ENCODE data around the gene ACSL5. TPM values are rescaled to one million over a fixed set of nuclear protein-coding genes. Genes with fewer than 3 reads are reported as not detected.

ACSL5 gene, protein sequence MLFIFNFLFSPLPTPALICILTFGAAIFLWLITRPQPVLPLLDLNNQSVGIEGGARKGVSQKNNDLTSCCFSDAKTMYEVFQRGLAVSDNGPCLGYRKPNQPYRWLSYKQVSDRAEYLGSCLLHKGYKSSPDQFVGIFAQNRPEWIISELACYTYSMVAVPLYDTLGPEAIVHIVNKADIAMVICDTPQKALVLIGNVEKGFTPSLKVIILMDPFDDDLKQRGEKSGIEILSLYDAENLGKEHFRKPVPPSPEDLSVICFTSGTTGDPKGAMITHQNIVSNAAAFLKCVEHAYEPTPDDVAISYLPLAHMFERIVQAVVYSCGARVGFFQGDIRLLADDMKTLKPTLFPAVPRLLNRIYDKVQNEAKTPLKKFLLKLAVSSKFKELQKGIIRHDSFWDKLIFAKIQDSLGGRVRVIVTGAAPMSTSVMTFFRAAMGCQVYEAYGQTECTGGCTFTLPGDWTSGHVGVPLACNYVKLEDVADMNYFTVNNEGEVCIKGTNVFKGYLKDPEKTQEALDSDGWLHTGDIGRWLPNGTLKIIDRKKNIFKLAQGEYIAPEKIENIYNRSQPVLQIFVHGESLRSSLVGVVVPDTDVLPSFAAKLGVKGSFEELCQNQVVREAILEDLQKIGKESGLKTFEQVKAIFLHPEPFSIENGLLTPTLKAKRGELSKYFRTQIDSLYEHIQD
- 6.3 TPM for total RNA-seq
- long read RNA-seq, transcript ACSL5-203 (21 exons, 3,353 nt) = major isoform, 7 of 14 reads
- long read RNA-seq, partial matches to known transcripts = 5 of 14 reads
- long read RNA-seq, other reads (novel, unspliced or antisense) = 2 of 14 reads

GRCh38 chr10:112373912-112374338 is at the start of gene ACSL5:
Gene ACSL5 (plus strand): TSS chr10:112374116. CDS start chr10:112394947, 20,831 bp downstream.
- ATAC-seq = no peak
- intact Hi-C loops (cut with micrococcal nuclease) = no loop called here
- no peak for DNase-seq

DNA sequence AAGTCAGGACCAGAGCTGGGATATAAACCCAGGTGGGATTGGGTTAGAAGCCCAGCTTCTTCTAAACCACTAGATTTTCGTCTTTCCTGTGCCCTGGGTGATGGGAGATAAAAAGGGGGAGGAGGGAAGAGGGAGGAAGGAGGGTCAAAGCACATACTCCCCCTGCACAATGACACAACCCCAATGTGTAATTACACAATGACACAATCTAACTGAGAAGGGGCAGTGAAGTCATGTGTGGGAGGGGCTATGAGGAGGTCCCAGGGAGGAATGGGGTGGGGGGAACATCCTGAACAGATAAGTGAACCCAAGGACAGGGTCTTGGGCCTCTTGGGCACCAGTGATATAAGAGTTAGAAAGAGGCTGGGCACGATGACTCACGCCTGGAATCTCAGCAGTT is 46.2 kb upstream of the ACSL5 start:
- DNase-seq (no peak), ATAC-seq (no peak)
- intact Hi-C loops (cut with micrococcal nuclease) = no loop called here

GRCh38 chr10:112330162-112330561 is 43.8 kb upstream of the ACSL5 start:
- ATAC-seq = no peak
- DNase-seq = no peak
- intact Hi-C loops (cut with micrococcal nuclease) = loop anchor here (10.0 kb wide), 1 partner anchor 105 kb away; no protein-coding TSS in a partner anchor

GRCh38 chr10:112330607-112331160 is 43.2 kb upstream of the ACSL5 start:
- ATAC-seq (no peak), DNase-seq (no peak)
- intact Hi-C loops (cut with micrococcal nuclease) = loop anchor here (10.0 kb wide), 1 partner anchor 104 kb away; no protein-coding TSS in a partner anchor

DNA sequence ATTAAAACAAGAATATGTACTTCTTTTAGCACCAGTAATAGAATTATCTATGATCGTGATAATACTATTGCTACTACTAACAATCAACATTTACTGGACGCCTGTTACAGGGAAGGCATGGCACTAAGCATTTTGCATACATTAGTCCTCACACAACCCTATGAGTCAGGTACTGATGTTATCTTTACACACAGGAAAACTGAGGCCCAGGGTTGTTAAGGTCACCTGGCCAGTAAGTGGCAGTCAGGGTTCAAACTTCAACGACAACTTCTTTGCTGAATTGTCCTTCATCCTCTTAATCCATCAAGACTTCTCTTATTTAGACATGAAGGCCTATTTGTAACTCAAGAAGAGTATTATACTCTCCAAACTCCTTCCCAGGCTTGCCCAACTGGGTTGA is 41.9 kb upstream of the ACSL5 start:
- ATAC-seq (no peak), DNase-seq (no peak)
- intact Hi-C loops (cut with micrococcal nuclease) = loop anchor here (10.0 kb wide), 1 partner anchor 103 kb away; no protein-coding TSS in a partner anchor

GRCh38 chr10:112332509-112333228 is 41.2 kb upstream of the ACSL5 start:
- DNase-seq = peak; percentile 32
- intact Hi-C loops (cut with micrococcal nuclease) = loop anchor here (10.0 kb wide), 1 partner anchor 102 kb away; no protein-coding TSS in a partner anchor
- no peak for ATAC-seq

GRCh38 chr10:112333452-112333851 is 40.5 kb upstream of the ACSL5 start:
- ATAC-seq (no peak), DNase-seq (no peak)
- intact Hi-C loops (cut with micrococcal nuclease) = loop anchor here (10.0 kb wide), 1 partner anchor 101 kb away; no protein-coding TSS in a partner anchor

GRCh38 chr10:112335111-112335867 is 38.6 kb upstream of the ACSL5 start:
- ATAC-seq (no peak), DNase-seq (no peak)
- intact Hi-C loops (cut with micrococcal nuclease) = loop anchor here (10.0 kb wide), 1 partner anchor 100 kb away; no protein-coding TSS in a partner anchor

GRCh38 chr10:112335868-112336265 is 38.0 kb upstream of the ACSL5 start:
- intact Hi-C loops (cut with micrococcal nuclease) = loop anchor here (10.0 kb wide), 1 partner anchor 99 kb away; no protein-coding TSS in a partner anchor
- no peak for ATAC-seq
- DNase-seq = no peak

DNA sequence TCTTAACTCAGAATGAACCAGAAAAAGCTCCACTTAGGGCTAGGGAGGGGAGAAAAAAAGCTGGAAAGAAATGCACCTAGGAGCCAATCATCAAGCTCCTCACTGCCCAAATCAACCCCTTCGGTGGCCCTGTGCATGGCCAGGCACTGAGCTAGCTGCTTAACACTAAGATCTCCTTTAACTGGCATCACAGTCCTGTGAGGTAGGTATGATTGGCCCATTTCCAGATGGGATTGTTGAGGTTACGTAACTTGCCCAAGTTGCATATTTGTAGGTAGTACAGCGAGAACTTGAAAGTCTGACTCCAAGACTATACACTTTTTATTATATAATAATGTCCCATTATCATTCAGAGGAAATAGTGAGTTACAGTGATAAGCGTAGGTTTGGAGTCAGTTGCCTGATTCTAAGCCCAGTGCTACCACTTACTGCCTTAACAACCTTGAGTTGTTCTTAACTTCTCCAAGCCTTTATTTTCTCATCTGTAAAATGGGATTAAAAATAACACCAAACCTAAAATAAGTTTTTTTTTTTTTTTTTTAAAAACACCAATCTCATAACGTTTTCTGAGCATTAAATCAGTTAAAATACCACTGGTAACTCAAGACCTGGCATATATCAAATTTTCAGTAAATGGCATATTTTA is 37.2 kb upstream of the ACSL5 start:
- intact Hi-C loops (cut with micrococcal nuclease) = loop anchor here (10.0 kb wide), 1 partner anchor 98 kb away; no protein-coding TSS in a partner anchor
- no peak for DNase-seq
- ATAC-seq = no peak

DNA sequence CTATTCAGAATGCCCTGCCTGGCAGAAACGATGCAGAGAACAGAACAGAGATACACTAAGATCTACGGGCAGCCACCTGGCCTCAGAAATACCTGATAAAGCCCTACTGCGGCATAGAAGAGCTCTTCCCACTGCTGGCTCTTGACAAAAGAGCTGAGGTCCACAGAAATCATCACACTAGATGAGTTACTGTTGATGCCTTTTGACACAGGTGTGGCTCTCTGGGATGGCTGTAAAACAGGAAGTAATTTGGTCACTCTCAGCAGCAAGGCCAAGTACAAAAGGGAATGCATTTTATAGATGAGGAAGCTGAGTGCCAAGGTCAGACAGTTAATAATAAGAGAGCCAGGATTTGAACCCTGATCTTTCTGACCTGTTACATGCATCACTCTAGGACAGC is 35.0 kb upstream of the ACSL5 start:
- intact Hi-C loops (cut with micrococcal nuclease) = loop anchor here (10.0 kb wide), 1 partner anchor 96 kb away; no protein-coding TSS in a partner anchor
- DNase-seq = no peak

GRCh38 chr10:112340601-112341000 is 33.3 kb upstream of the ACSL5 start:
- ATAC-seq = no peak
- intact Hi-C loops (cut with micrococcal nuclease) = no loop called here
- no peak for DNase-seq

More for the DNA sequence above, 35.0 kb upstream of the ACSL5 start:
- ATAC-seq = no peak

DNA sequence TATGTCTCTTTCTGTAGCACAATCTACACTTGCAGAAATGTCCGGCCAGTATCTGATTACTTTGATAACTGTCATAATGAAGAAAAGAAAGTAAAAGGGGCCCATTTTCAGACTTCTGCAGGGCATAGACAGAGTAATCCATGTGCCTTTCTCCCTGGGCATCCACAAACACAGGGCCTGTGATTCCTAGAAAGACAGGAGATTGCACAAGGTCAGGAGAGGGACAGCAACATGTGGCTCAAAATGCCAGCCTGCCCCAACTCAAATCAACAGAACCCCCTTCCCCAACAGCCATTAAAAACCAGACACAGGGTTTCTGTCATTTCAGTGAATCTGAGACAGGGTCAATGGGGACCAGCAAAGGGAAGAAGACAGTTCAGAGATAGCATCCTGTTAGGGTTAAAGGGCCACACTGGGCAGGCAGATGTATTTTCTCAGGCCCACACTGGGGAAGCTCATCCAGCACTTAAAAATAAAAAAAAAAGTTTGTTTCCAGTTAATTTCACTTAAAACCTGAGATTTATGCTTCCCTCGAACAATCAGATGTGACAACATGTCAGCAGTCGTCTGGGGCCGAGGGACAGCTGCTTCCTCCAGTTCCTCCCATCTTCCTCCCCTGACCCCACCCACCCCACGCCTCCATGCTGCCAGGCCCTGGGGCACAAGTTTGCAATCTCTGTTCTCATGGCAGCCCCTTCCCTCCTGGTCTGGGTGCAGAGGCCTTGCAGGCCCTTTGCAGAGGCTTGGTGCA is 30.7 kb upstream of the ACSL5 start:
- intact Hi-C loops (cut with micrococcal nuclease) = no loop called here
- ATAC-seq = no peak
- no peak for DNase-seq

GRCh38 chr10:112344261-112344660 is 29.7 kb upstream of the ACSL5 start:
- peak; percentile 71 for ATAC-seq

DNA sequence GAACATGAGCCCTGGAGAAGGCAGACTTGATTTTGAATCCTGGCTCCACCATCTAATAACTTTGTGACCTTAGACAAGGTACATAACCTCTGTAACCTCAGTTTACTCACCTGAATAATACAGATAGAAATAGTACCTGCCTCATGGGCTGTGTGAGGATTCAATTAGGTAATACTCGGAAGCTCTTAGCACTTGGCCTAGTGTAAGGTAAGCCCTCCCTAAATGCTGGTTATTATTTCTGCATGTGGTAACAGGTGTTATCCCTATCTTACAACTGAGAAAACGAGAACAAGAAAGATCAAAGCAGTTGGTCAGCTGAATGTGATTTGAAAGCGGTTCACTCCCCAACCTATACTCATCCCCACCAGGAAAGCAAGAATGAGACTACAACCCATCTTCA is 28.7 kb upstream of the ACSL5 start:
- no peak for DNase-seq
- no peak for ATAC-seq
- intact Hi-C loops (cut with micrococcal nuclease) = no loop called here

More at GRCh38 chr10:112344261-112344660, 29.7 kb upstream of the ACSL5 start:
- no peak for DNase-seq
- intact Hi-C loops (cut with micrococcal nuclease) = no loop called here

- no peak for ATAC-seq
- no peak for DNase-seq
These were observed 28.2 kb upstream of the ACSL5 start for GRCh38 chr10:112345743-112346142.

DNA sequence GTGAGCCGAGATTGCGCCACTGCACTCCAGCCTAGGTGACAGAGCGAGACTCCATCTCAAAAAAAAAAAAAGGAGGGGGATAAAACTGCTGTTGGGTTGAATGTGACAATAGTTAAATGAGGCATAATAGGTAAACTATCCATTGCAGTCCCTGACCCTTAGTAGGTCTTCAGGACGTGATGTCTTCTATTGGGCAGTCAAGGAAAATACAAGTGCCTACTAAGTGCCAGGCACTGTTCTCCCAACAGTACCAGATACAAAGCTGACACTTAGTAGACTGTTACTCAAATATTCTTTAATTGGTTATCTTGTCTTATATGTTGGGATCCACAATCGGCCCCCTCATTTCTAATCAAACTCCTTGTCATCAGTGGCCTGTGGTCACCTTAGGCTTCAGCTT is 27.1 kb upstream of the ACSL5 start:
- intact Hi-C loops (cut with micrococcal nuclease) = no loop called here
- ATAC-seq = no peak

More at GRCh38 chr10:112345743-112346142, 28.2 kb upstream of the ACSL5 start:
- intact Hi-C loops (cut with micrococcal nuclease) = no loop called here

More for the DNA sequence above, 27.1 kb upstream of the ACSL5 start:
- DNase-seq = no peak

Data from left ventricle myocardium superior (tissue), 1 donor.